ENCODE results near the gene EFCAB6.

DNA sequence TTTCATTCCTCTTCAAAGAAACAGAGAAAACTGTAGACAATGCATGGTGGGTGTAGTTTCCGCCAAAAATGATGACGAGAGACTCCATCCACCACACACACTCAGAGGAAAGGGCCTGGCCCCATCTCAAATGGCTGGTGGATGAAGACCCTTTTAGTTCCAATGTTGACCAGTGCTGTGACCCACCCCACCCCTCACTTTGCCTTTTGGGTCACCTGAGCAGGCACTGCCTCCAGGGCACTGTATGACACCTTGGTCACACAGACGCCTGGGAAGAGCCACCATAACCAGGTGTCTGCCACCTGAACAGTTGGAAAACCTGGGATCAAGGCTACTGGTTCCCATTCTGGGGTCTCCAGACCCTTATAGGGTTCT, 279.0 kb downstream of the EFCAB6 start:
- no peak for TF ChIP-seq POLR2A (IDR thresholded peaks at IDR 0.05; ENCODE audit: low read depth, low read length)
- no peak for TF ChIP-seq EP300 (IDR thresholded peaks at IDR 0.05; ENCODE audit: borderline replicate concordance in 1 of 2, control insufficient read depth in 1 of 2, low read depth in 2 of 2, low read length in 2 of 2)

Measured in GM12878 (cell line).